NT2/D1 (cell line): ENCODE results near the gene CTBP2.

Experiments
- SUZ12 ChIP-seq: IDR thresholded peaks from 2 replicates; pipeline ENCODE4 v1.6.1; 2011; ENCODE audit not compliant: insufficient read length, insufficient read depth; ENCODE audit errors: extremely low read depth
- ZNF274 ChIP-seq: IDR thresholded peaks from 2 replicates; pipeline ENCODE4 v1.6.1; 2011; ENCODE audit warnings: mild to moderate bottlenecking, low read depth, low read length

- no peak for TF ChIP-seq SUZ12
- no peak for TF ChIP-seq ZNF274
Observed at GRCh38 chr10:125083576-125083920, 76.8 kb downstream of the CTBP2 start.
